HepG2 (cell line): ENCODE measurements around the gene TTLL11. TPM values are rescaled to one million over a fixed set of nuclear protein-coding genes. Genes with fewer than 3 reads are reported as not detected.

Experiments
- CBX5 ChIP-seq: sonication (generic); formaldehyde crosslinking; IDR thresholded peaks from 2 replicates; pipeline ENCODE4 v1.4.0; 2020; ENCODE audit warnings: missing genetic modification reagents, borderline replicate concordance
- CENPT ChIP-seq: sonication (generic); formaldehyde crosslinking; IDR thresholded peaks from 2 replicates; pipeline ENCODE4 v1.8.0; 2022; ENCODE audit warnings: low read depth, mild to moderate bottlenecking, moderate library complexity, missing genetic modification reagents
- FOXO1 ChIP-seq: sonication (generic); formaldehyde crosslinking; IDR thresholded peaks from 2 replicates; pipeline ENCODE4 v1.4.0; 2020; ENCODE audit warnings: missing genetic modification reagents
- ISX ChIP-seq: sonication (generic); formaldehyde crosslinking; conservative IDR thresholded peaks from 2 replicates; pipeline ENCODE4 v1.5.0; 2020; ENCODE audit warnings: missing genetic modification reagents
- JUN ChIP-seq: sonication (generic); formaldehyde crosslinking; IDR thresholded peaks from 2 replicates; pipeline ENCODE4 v1.4.0; 2020; ENCODE audit warnings: mild to moderate bottlenecking, missing genetic modification reagents
- MEIS2 ChIP-seq: sonication (generic); formaldehyde crosslinking; IDR thresholded peaks from 2 replicates; pipeline ENCODE4 v1.9.0; 2021; ENCODE audit warnings: mild to moderate bottlenecking, missing genetic modification reagents
- PITX1 ChIP-seq: sonication (generic); formaldehyde crosslinking; IDR thresholded peaks from 2 replicates; pipeline ENCODE4 v1.5.1; 2020; ENCODE audit warnings: mild to moderate bottlenecking, missing genetic modification reagents
- RXRB ChIP-seq: IDR thresholded peaks from 2 replicates; pipeline ENCODE4 v1.6.1; 2016; ENCODE audit warnings: borderline replicate concordance, missing genetic modification reagents, missing compliant biosample characterization
- SAP130 ChIP-seq: IDR thresholded peaks from 2 replicates; pipeline ENCODE4 v1.6.1; 2016; ENCODE audit warnings: low read depth
- SRF ChIP-seq: IDR thresholded peaks from 2 replicates; pipeline ENCODE4 v1.6.1; 2011; ENCODE audit warnings: mild to moderate bottlenecking, low read depth, low read length, moderate library complexity
- TARDBP ChIP-seq: sonication (generic); formaldehyde crosslinking; IDR thresholded peaks from 2 replicates; pipeline ENCODE4 v1.8.0; 2022; ENCODE audit warnings: mild to moderate bottlenecking, missing genetic modification reagents
- TEAD3 ChIP-seq: optimal IDR thresholded peaks from 2 replicates; pipeline ENCODE3; 2016; ENCODE audit warnings: borderline replicate concordance
- TFAP4 ChIP-seq: sonication (generic); IDR thresholded peaks from 2 replicates; pipeline ENCODE4 v1.6.1; 2016; ENCODE audit warnings: low read depth, borderline replicate concordance
- TFE3 ChIP-seq: IDR thresholded peaks from 2 replicates; pipeline ENCODE4 v1.6.1; 2016
- ZBTB21 ChIP-seq: sonication (generic); formaldehyde crosslinking; IDR thresholded peaks from 2 replicates; pipeline ENCODE4 v1.4.0; 2020; ENCODE audit warnings: missing genetic modification reagents
- ZFAT ChIP-seq: sonication (generic); formaldehyde crosslinking; conservative IDR thresholded peaks from 2 replicates; pipeline ENCODE4 v1.8.1; 2023; ENCODE audit warnings: missing genetic modification reagents, inconsistent platforms
- ZFP1 ChIP-seq: IDR thresholded peaks from 2 replicates; pipeline ENCODE4 v1.6.1; 2016
- ZFP37 ChIP-seq: sonication (generic); formaldehyde crosslinking; IDR thresholded peaks from 2 replicates; pipeline ENCODE4 v1.4.0; 2020; ENCODE audit warnings: missing genetic modification reagents, borderline replicate concordance
- ZHX1 ChIP-seq: sonication (generic); formaldehyde crosslinking; IDR thresholded peaks from 2 replicates; pipeline ENCODE4 v1.8.1; 2022; ENCODE audit warnings: low read depth, mild to moderate bottlenecking, missing genetic modification reagents
- ZNF326 ChIP-seq: sonication (generic); formaldehyde crosslinking; IDR thresholded peaks from 2 replicates; pipeline ENCODE4 v1.4.0; 2020; ENCODE audit warnings: missing genetic modification reagents, borderline replicate concordance
- ZNF331 ChIP-seq: sonication (generic); formaldehyde crosslinking; IDR thresholded peaks from 2 replicates; pipeline ENCODE4 v1.4.0; 2020; ENCODE audit warnings: missing genetic modification reagents
- ZNF7 ChIP-seq: IDR thresholded peaks from 2 replicates; pipeline ENCODE4 v1.6.1; 2016; ENCODE audit warnings: missing biosample characterization, missing genetic modification reagents
- ZNF768 ChIP-seq: sonication (generic); formaldehyde crosslinking; IDR thresholded peaks from 2 replicates; pipeline ENCODE4 v1.4.0; 2020; ENCODE audit warnings: missing genetic modification reagents
- ZSCAN21 ChIP-seq: sonication (generic); formaldehyde crosslinking; IDR thresholded peaks from 2 replicates; pipeline ENCODE4 v1.8.0; 2022; ENCODE audit warnings: mild to moderate bottlenecking, missing genetic modification reagents, moderate library complexity, borderline replicate concordance
- polyA plus RNA-seq, 8 experiments: library from polyadenylated mRNA; depleted of rRNA in 3 of 8; stranded (reverse) in 7 of 8; unstranded in 1 of 8; fragments of >200 nt; fragmentation: Illumina TruSeq in 4 of 8; extraction: Trizol in 4 of 8; gene quantifications; 2 replicates each; pipeline versions ENCODE4 v1.2.1 to v1.2.3, GENCODE V29; 2011 to 2016; ENCODE audit warnings: low read depth in 4 of 8, missing spikeins in 1 of 8, mixed read lengths in 1 of 8; ENCODE audit not compliant: insufficient read depth in 1 of 8
- total RNA-seq, 5 experiments: library from RNA; depleted of rRNA; stranded (reverse); fragments of >200 nt; fragmentation: Illumina TruSeq; extraction: Trizol; gene quantifications; 2 replicates each; pipeline ENCODE4 v1.2.3, GENCODE V29; 2016; ENCODE audit warnings: low read depth in 1 of 5
- TF ChIP-seq, protein P1 (sequence below): IDR thresholded peaks from 2 replicates; pipeline ENCODE4 v1.6.1; 2016; ENCODE audit warnings: missing compliant biosample characterization, missing genetic modification reagents, borderline replicate concordance

TTLL11 gene
- total and polyA plus RNA-seq, 2 of the 13 experiments (the other 11 are each of a cell fraction or from before 2014, with no cell fraction given): 4.5 to 5.2 TPM

DNA sequence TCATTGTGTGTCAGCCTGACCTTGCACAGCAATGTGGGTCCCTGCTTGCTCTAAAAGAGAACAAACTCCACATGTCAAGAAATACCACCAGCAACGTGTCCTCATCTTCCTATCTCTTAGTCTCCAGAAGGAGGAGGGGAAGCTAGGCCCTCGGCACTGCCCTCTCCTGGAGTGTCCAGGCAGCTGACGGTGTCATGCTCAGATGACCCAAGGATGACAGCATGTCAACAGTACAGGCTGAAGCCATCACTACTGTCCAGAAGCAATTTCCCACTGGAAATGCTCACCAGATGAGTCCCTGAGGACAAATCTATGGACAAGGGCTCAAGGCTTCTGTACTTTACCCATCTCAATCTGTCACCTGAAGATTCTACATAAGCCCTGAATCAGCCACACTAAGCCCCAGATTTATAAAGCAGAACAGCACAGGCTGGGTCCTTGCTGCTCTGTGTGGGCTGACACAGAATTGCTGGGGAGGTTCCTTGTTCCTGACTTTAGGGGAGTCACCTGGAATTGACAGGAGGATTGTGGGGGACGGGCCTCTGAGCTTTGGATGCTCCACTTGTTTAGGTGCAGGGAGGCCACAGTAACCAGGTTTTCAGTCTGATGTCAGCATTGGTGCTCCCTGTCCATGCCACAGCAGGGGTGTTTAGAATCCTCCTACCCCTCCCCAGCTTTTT, 231.5 kb downstream of the TTLL11 start (continued):
- TF ChIP-seq, protein P1, sequence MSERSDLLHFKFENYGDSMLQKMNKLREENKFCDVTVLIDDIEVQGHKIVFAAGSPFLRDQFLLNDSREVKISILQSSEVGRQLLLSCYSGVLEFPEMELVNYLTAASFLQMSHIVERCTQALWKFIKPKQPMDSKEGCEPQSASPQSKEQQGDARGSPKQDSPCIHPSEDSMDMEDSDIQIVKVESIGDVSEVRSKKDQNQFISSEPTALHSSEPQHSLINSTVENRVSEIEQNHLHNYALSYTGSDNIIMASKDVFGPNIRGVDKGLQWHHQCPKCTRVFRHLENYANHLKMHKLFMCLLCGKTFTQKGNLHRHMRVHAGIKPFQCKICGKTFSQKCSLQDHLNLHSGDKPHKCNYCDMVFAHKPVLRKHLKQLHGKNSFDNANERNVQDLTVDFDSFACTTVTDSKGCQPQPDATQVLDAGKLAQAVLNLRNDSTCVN (CRISPR knock-in tag): peak; percentile 93
- TF ChIP-seq SRF (no peak), ZFP37 (CRISPR knock-in tag) (no peak), ZSCAN21 (CRISPR knock-in tag) (no peak), ZFP1 (CRISPR knock-in tag) (no peak), TARDBP (CRISPR knock-in tag) (no peak), SAP130 (CRISPR knock-in tag) (peak; percentile 58), ZFAT (CRISPR knock-in tag) (no peak), ZNF768 (CRISPR knock-in tag) (no peak), ISX (CRISPR knock-in tag) (no peak), FOXO1 (CRISPR knock-in tag) (peak; percentile 48; the same call in 1 of the 2 replicates), ZNF7 (CRISPR knock-in tag) (peak; percentile 31; the same call in 1 of the 2 replicates), ZNF331 (CRISPR knock-in tag) (peak; percentile 55; the same call in 1 of the 2 replicates), ZBTB21 (CRISPR knock-in tag) (no peak), TFAP4 (peak; percentile 39; the same call in 1 of the 2 replicates), JUN (CRISPR knock-in tag) (0 out of 2 replicates have a peak, but pooled peaks have one; percentile 19), PITX1 (CRISPR knock-in tag) (peak; percentile 32; the same call in 1 of the 2 replicates), TFE3 (0 out of 2 replicates have a peak, but pooled peaks have one; percentile 18), CENPT (CRISPR knock-in tag) (no peak), MEIS2 (CRISPR knock-in tag) (0 out of 2 replicates have a peak, but pooled peaks have one; percentile 59), CBX5 (CRISPR knock-in tag) (0 out of 2 replicates have a peak, but pooled peaks have one; percentile 39), RXRB (CRISPR knock-in tag) (peak; percentile 43; the same call in 1 of the 2 replicates), TEAD3 (peak; percentile 76), ZNF326 (no peak), ZHX1 (CRISPR knock-in tag) (no peak)
